Kidney capillary endothelial cell (primary cell): ENCODE data around the gene RALB.
A peak's percentile ranks its signal among the peaks of the same experiment; 100 is the strongest.

Source experiments
- DNase-seq: peaks from one replicate; pipeline ENCODE4 v3.0.0-alpha.2; 2018; ENCODE audit warnings: low spot score

Gene RALB

DNA sequence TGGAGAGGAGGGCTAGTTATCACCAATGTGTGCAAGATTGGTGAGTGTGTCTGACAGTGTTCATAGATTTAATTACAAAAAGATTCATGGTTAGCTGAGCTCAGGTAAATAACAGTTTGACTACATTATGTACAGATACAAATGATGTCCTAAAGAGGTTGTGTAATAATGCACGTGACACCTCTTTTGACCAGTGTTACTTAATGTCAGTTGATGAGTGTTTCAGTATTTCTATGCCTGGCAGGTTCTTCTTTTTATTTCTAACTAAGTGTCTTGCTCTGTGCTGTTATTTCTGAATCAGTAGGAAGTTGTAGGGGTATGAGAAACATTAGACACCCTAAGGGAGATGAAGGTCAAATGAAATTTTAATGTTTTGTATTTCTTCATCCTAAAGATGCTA, 85.4 kb downstream of the RALB start:
- DNase-seq: no peak

DNA sequence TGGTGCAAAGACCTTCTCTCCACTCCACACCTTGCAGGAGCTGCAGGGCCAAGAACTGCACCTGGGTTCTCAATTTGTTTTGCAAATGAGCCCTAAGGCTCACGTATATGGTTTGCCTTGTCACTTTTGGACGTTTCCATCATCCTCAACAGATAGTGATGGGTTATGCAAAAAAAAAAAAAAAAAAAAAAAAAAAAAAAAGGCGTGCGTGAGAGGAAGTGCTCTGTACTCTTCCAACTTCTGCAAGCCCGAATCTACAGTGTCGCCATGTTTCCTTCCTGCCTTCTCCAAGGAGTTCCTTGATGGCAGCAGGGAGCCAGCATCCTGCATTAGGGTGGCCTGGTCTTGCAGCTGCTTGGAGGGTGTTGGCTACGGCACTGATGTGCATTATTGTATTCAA, 89.3 kb downstream of the RALB start:
- no peak for DNase-seq

DNA sequence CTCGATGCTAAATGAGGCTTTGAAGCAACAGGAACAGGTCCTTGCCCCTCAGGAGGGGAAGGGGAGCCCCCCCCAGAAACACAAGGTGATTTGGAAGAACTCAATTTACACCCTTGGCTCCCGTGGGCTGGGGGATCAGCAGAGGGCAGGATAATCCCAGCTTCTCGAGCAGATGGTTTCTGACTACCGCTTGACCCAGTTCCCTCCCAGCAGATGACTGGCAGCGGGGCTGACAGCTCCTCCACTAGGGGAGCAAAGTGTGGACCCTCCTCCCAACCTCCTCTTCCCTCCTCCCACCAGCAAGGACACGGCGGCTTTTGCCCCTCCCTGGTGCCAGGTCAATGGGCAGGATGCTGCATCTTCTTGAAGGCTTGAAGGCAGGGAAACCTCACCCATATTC, 89.8 kb downstream of the RALB start:
- no peak for DNase-seq

DNA sequence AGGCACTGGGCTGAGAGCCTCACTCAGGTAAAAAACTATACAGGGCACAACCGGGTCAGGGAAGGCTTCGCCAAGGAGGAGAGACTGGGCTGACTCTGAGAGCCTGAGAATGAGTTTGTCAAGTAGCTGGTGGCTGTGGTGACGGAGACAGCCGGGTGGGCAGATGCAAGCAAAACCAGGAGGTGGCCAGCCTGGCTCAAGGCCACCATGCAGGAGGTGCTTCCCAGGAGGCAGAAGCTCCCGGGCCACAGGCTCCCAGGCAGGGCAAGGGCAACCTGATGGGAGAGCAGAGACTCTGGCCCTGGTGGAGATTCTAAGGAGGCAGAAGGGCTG, 90.4 kb downstream of the RALB start:
- DNase-seq: no peak

DNA sequence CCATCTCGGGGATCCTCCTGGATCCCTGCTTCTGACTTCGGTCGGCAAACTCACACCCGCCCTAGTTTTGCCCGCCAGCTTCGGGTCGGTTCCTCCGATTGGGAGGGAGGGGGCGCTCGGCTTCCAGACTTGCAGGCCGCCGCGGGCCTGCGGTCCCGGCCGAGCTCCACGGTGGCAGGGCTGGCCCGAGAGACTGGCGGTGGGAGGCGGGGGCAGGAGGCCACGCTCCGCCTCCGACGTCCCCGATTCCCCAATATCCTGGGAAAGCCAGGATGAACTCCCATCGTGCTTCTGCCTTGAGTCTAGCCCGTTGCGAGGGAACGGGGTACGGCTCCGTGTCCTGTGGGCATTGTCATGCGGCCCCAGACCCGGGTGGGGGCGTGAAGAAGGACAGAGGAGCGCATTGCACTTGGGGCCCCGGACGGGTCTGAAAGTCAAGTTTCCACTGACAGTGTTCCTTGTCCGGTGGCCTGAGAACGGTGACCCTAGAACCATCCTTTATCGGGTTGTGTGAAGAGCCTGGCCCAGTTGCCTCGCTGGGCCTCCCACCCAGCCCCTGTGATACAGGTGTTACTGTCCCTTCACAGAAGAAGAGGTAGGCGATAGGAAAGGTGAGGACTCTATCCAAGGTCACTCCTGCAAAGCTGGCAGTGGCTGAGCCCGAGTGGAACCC, 90.9 kb downstream of the RALB start:
- DNase-seq: peak; percentile 58
